NCI-H1694 (cell line): Measurements from ENCODE around the gene COPG2.
"Not testable (repeated sequence)": the region's sequence is repeated elsewhere in the genome, so short reads cannot be mapped to it uniquely, and the experiment has no call there.

Experiments used
- DNase-seq: peaks from one replicate; lab custom pipeline; 2025; lab: John Stamatoyannopoulos, UW

Gene COPG2

DNA sequence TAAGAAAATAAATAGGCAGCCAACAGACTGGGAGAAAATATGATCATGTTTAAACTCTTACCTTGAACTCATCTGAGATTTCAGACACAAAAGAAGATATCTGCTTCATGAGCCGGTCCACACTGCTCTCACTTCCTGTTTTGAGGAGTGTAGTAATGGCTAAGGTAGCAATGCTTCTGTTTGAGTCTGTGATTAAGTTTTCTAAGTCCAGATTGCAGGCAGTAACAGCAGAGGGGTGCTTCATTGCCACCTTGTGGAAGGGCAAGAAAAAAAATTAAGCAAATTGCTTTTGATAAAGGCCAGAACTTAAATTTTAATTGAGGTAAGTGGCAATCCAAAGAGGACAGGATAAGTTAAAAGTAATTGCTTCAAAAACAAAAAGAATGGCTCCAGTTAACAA, 107.6 kb downstream of the COPG2 start:
- no peak for DNase-seq

DNA sequence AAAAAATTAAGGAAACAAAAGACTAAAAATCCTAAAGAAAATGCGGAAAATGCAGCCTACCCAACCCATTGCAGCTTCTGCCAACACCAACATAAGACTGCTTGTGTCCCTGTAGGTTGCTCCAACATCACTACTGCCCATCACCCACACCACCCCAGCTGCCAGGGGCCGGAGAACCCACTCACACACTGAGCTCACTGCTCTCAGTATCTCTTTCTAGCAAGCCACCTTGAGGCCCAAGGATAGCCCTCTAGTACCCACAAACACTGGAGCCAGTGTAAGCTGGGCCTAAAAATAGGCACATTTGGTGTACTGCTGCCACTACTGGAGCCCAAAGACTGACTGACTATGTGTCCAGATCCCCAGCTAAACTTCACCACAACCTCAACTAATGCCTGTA, 109.4 kb downstream of the COPG2 start:
- no peak for DNase-seq

DNA sequence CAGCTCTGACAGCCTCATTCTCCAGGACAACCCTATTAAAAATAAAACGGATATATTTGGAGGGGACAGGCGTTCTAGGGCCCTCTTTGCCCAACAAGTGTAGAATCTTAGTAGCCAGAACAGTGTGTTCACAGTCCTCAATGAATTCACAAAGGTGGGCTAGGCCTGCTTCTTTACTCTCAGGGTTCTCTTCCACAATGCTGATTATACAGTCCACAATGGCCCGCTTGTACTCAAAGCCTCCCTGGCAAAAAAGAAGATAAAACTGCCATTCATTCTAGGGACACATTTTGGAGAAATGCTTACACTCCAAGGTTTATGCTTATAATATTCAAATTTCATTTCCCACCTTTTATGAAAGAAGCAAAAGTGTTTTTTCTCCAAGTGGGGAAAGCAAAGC, 114.1 kb downstream of the COPG2 start:
- no peak for DNase-seq

DNA sequence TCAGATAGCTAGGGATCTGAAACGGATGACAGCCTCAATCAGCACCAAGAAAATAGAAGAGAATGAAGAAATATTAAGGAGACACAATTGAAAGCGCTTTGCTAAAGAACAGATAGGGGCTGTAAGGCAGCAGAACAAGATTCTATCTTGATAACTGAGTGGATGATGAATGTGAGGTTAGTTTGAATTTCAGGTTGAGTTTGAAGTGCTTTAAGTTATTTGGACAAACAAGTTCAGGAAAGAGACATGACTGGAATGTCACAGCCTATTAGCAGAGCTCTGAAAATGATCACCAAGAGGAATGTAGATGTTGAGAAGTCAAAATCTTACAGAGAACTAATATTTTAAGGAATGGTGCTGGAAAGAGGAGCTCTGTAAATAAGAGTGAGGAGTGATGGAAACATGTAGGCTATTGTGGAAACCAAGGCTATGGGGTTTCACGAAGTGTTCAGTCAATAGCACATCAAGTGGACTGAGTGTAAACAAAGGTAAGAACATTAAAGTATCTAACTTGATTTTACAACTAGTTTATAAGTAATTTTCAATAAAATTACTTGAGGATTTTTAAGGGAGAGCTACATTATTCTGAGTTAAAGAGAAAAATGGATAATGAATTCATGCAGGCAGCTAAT, 115.0 kb downstream of the COPG2 start:
- DNase-seq = no peak

DNA sequence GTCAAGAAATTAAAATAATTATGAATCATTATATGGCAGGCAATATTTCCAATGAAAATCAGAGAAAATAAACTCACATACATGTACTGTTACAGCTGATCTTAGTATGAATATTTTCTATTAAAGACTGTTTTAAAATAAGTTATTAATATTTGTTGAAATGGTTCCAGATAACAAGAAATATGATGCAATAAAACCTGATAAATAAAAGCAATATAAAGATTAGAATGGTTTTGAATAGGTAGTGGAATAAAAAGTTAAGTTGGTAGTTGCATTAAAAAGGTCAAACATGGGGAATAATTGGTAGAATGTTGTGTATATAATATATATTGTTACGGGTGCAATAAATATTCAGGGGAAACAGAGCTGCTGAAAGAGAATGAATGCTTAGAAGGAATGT, 124.2 kb downstream of the COPG2 start:
- DNase-seq = no peak

DNA sequence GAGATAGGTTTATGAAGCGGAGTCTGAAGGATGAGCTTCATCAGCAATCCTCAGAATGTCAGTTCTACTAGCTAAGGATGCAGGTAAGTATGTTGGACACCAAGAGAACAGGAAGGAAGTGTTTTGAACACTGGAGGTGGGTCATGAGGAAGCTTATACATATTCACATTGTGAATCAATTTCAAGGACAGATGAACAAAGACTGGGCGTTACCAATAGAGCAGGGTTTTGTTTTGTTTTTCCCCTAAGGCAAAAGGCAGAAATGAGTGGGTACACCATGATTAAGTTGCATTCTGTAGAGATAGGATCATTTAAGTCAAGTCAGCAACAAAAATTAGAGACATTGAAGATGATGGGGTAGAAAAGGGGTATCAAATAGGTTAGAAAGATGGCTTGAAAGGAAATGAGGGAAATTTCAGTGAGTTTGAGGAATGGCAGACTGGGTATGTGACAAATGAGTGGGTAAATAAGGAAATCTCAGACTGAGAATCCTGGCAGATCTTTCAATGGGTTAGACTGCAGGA, 125.0 kb downstream of the COPG2 start:
- no peak for DNase-seq

DNA sequence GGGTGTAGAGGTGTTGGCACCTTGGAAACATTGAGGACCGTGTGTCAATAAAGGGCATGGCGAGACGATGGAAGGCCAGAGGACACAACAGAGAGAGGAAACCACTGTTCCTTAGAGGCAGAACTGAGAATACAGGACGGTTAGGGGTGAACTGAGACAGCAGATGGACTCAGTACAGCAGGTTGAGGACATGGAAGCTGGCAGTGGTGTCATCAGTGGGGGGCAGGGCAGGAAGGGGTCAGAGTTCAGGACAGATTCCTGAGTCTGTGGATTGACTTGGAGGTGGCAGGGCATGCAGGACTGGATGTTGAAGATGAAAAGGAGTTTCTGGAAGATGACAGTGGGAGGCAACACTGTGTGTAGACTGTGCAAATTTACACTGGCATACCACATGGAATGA, 126.3 kb downstream of the COPG2 start:
- DNase-seq = not testable (repeated sequence)

DNA sequence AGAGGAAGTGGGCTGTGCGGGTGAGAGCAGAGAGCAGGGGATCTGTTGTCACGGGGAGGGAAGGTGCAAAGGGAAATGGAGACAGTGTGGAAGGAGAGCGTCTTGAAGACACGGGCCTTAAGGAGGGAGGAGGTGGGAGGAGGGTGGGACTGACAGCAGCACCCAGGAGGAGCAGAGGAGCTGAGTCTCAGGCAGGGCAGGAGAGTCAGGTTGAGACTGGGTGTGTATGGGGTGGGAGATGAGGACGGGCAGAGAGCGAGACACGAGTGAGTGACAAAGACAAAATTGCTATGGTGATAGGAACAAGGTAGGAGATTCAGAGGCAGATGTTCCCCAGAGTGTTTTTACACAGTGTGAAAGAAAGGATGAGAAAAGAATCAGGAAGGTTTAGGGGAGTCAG, 127.3 kb downstream of the COPG2 start:
- not testable (repeated sequence) for DNase-seq

DNA sequence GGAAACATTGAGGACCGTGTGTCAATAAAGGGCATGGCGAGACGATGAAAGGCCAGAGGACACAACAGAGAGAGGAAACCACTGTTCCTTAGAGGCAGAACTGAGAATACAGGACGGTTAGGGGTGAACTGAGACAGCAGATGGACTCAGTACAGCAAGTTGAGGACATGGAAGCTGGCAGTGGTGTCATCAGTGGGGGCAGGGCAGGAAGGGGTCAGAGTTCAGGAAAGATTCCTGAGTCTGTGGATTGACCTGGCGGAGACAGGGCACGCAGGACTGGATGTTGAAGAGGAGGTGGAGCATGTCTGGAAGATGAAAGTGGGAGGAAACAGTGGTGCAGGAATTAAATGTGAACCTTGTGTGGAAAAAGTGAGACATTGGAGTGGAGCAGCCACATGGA, 130.7 kb downstream of the COPG2 start:
- not testable (repeated sequence) for DNase-seq

DNA sequence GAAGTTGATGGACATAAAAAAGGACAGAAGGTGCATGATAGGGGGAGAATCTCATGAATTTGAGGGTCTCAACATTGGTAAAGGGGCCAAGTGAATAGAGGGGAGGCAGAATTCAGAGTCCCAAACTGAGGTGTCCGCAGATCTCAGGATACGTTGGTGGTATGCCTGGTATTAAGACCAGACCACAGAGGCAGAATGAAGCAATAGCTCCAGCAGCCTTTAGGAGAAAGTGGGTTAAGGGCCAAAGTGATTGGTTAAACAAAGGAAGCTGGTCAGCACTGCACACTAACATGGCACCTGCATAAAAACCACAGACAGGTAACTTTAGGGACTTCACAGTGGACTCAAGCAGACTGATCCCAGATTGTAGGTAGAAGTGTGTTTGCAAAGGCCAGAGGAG, 139.1 kb downstream of the COPG2 start:
- DNase-seq = no peak

DNA sequence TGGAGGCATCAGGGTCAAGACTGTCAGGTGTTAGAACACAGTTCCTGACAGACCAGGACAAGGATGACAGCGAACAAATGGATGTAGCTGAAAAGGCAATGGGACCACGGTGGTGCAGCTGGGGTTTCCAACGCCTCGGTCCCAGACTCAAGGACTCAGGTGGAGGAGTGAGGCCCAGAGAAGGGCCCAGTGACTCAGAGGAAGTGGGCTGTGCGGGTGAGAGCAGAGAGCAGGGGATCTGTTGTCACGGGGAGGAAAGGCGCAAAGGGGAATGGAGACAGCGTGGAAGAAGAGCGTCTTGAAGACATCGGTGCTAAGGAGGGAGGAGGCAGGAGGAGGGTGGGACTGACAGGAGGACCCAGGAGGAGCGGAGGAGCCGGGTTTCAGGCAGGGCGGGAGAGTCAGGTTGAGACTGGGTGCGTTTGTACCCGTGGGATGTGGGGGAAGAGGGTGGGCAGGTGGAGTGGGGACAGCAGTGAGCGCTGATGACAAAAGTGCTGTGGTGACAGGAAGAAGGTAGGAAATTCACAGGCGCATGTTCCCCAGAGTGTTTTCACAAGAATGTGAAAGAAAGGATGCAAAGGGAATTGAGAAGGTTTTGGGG, 140.7 kb downstream of the COPG2 start:
- DNase-seq = not testable (repeated sequence)

DNA sequence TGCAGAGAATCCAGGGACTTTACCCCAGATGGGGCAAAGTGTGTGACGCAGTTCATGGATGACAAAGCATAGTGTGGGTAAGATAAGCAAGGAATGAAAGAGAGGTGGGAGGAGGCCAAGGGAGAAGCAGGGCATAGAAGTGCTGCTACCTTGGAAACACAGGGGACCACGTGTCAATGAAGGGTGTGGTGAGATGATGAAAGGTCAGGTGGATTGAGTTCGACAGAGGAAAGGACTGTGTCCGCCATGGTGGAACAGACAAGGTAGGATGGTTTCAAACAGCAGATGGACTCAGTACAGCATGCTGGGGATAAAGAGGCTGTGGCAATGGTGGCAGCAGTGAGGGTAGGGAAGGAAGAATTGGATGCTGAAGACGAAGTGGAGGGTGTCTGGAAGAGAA, 143.9 kb downstream of the COPG2 start:
- DNase-seq = no peak

DNA sequence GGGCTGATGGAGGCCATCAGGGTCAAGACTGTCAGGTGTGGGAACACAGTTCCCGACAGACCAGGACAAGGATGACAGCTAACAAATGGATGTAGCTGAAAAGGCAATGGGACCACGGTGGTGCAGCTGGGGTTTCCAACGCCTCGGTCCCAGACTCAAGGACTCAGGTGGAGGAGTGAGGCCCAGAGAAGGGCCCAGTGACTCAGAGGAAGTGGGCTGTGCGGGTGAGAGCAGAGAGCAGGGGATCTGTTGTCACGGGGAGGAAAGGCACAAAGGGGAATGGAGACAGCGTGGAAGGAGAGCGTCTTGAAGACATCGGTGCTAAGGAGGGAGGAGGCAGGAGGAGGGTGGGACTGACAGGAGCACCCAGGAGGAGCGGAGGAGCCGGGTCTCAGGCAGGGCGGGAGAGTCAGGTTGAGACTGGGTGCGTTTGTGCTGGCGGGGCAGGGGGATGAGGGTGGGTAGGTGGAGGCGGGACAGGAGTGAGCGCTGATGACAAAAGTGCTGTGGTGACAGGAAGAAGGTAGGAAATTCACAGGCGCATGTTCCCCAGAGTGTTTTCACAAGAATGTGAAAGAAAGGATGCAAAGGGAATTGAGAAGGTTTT, 144.9 kb downstream of the COPG2 start:
- DNase-seq = not testable (repeated sequence)

DNA sequence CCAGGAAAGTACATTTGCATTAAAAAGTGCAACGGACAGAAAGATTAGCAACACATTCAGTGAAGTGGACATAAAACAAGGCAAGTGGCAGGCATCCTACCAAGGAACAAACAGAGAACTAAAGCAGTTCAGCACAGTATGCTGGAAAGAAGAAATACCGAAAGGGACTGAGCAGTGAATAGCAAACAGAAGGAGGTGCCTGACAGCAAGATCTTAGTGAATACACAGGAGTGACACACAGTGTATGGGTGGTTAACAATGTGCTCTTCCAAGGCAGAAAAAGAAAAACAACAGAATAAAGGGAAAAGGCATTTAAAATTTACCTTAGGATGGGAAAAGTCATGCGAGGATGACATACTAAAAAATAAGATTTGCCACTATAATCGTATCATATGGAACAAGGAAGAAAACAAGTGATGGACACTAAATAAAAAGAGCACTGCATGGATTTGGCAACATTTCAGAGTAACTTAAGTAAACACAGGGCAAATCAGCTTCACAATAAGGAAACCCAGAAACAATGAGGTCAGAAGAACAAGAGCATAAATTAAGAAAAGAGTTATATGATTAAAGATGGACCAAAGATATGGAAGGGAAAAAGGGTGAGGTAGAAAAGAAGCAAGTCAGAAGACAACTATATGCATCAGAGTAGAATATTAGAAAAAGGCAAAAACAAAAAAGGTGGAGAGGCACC, 147.1 kb downstream of the COPG2 start:
- no peak for DNase-seq

DNA sequence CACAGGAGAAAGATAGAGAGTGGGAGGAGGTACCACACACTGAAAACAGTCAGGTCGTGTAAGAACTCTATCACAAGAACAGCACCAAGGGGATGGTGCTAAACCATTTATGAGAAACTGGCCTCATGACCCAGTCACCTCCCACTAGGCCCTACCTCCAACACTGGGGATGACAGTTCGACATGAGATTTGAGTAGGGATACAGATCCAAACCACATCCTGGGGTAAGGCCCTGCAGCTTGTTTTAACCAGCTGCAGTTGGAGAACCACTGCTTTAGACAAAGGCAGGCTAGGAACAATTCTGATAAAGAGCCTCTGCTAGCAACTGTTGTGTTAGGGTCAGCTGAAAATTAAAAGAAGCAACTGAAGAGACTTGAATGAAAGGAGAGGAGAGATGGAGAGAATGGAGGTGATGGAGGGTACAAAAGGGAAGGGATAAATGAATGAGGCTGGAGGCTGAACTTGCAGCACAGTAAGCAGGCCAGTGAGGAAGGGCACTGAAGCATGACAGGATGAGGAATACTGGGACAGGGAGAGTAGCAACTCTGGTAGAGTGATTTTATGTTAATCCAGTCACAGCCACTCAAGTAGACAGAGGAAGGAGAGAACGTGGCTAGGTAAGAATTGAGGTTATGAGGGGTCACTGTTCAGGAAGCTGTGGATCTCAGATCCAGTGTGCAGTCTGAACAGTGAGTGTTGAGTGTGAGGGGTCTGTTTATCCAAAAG, 153.1 kb downstream of the COPG2 start:
- no peak for DNase-seq

DNA sequence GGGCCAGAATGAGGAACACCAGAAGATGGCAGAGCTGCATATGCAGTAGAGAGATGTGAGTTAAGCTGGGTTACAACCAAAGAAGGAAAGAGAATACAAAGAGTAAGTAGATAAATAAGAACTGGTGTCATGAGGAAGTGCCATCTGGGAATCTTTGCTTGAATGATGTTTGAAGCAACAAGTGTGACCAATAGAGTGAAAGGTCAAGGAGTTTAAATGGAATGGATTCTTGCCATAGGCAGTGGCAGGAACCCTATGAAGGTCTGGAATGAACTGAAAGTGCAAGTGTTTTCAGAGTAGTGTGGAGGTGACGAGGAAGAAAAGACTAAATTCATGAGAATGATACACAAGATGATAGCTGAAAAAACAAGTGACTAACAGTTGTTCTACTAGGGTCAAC, 155.1 kb downstream of the COPG2 start:
- no peak for DNase-seq

DNA sequence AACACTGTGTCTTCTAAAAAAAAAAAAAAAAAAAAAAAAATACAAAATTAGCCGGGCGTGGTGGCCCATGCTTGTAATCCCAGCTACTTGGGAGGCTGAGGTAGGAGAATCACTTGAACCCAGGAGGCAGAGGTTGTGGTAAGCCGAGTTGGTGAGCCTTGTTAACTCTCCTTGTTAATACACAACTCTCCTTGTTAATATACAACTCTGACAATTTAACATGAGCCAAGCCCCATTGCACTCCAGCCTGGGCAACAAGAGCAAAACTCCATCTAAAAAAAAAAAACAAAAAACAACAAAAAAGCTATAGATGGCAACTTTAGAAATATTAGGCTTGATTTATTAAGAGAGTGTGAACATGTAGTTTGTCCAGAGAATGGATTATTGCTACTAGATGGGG, 156.5 kb downstream of the COPG2 start:
- DNase-seq = not testable (repeated sequence)

DNA sequence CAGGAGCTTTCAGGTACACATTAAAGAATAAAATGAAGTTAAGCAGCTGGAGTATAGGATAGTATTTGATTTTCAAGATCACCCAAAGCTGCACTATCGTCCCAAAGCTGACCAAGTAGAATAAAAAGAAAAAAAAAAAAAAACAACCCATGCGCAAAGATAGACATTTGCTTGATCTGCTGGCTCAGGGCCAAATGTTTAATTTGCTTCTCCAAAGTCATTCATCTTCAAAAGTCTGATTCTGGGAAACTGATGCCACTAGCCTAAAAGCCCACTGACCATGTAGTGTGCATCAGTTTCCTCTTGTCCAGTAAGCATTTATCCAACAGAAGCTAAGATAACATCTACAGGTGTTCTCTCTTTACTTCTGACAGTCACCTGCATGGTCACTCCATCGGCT, 162.2 kb downstream of the COPG2 start:
- no peak for DNase-seq

DNA sequence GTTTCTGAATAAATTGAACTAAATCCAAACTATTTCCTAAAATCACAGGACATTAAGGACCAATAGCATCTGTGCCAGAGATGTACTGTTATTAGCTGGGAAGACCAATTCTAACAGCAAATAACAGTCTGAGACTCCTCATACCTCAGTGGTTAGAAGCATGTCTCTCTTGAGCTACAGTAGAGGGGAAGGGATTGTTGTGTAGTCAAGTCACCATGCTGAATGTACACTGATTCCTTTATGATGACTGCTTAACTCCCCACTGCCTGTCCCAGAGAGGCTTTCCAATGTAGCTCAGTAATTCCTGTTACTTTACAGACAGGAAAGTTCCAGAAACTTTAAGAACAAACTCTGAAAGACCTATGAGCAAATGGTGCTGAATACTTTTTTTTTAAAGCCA, 162.8 kb downstream of the COPG2 start:
- no peak for DNase-seq

DNA sequence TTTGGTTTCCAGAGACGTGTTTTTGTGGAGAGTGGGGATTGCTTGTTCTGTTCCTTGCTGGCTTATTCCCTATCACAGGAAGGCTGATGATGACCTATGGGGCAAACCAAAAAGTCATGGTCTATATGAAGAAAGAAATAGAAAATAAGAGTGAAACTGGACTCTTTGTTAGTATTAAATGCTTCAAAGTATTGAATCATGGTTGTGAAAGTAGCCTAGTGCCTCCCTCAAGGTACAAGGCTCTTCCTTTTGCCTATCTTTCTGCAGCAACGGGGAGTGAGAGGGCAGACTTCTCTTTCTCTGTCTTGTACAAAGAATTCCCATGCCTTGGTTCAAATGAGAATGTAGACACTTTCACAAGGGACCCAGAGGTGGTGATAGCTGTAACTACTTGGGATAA, 167.6 kb downstream of the COPG2 start:
- DNase-seq = no peak

DNA sequence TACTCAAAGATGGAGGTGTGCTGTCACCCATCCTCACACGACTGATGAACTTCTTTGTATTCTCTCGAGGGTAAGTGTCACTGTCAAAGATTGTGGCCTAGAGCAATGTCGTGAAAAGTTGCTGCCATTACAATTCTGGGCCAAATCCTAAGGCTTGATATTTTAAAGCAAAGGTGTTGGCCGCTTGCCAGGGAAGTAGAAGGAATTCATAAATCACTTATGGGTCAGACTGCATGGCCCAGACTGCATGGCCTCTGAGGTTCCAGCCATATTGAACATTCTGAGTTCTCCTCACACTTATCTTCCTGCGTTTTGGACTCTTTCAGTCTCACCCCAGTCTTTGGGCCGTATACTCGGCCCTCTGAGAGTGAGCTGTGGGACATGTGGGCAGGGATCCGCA, 168.1 kb downstream of the COPG2 start:
- no peak for DNase-seq

DNA sequence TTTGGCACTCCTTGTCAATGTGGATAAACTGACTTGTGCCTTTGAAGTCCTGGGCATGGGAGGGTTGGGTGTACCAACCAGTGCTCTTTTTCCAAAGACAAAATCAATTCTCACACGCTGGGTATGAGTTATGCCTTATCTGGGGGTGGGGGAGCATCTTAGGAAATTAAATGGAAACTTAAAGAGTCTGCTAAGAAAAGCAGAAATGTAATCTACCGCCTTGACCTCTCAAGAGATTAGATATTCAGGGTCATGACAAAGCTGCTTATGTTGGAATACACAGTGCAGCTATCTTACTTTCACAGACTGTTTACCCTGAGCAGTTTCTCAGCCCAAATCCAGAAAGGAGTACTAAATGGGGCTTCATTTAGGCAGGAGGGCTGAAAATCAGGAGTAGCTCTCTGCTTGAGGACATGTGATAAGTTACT, 174.1 kb downstream of the COPG2 start:
- DNase-seq = no peak
